ENCODE measurements around the gene CEP162.
A peak's percentile ranks its signal among the peaks of the same experiment; 100 is the strongest.
"Not testable (repeated sequence)": the region's sequence is repeated elsewhere in the genome, so short reads cannot be mapped to it uniquely, and the experiment has no call there.

Gene CEP162, protein sequence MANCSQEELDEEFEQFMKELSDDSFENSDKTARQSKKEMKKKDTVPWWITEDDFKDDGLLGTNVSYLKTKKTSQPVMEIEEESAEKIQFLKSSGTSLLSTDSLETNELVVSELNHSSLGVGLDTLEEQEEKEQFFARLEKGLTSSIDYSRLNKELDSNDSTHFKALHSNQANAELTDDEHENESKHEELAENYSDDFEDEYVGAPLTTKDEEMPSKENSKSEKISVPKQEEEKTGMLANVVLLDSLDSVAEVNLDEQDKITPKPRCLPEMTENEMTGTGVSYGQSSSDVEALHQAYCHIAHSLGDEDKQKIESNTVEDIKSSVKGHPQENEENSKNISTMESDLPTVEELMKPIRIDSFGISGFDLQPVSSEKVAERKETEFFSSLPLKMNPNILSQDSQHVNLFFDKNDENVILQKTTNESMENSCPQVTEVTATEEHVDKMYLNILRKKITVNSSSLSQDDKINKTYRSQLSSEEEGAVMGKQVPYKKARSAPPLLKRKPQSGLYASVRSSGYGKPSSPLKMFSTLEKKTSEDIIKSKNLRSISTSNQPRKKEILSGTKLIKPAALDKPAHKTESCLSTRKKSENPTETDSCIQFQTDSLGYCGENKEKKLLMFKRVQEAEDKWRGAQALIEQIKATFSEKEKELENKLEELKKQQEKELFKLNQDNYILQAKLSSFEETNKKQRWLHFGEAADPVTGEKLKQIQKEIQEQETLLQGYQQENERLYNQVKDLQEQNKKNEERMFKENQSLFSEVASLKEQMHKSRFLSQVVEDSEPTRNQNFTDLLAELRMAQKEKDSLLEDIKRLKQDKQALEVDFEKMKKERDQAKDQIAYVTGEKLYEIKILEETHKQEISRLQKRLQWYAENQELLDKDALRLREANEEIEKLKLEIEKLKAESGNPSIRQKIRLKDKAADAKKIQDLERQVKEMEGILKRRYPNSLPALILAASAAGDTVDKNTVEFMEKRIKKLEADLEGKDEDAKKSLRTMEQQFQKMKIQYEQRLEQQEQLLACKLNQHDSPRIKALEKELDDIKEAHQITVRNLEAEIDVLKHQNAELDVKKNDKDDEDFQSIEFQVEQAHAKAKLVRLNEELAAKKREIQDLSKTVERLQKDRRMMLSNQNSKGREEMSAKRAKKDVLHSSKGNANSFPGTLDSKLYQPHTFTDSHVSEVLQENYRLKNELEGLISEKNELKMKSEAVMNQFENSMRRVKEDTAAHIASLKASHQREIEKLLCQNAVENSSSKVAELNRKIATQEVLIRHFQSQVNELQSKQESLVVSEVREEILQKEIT (N-terminal part only)

DNA sequence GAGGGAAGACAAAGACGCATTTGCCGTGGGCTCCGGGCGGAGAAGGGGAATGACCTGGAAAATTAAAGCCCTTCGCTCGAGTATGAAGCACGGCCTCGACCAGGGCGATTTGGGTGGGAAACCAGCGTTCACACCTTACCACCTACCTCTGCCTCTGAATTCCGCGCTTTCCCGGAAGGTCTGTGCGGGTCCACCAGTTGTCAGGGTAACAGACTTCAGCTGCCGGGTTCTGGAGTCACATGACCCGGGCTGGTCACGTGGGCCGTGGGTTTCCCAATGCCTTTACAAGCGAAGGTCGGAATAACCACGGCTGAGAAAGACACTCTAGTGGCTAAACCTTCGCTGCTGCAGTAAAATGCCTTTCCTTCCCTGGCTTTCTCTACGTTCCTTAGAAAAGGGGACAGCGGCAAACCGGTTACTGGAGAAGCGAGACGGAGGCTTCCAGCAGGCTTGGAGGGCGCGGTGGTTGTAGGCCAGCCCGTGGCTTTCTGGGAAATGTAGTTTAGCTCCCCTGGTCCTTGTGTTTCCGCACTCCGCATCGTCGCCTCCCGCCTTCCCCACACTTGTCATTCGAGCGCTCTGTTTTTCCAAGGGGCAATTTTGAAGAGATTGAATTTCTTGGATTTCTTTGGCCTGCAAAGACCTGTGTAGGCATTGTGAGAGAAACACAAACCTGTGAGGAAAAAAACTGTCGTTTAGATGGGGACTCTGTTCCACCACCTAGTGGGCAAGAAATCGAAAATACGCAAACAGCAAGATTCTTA, at the start of gene CEP162:
Gene CEP162 (minus strand): TSS at position 210 of the 764 bp plus-strand sequence. CDS start 1,250 bp downstream, outside the sequence.
- DNase-seq (ENCODE audit: low read depth in 3 of 3) = peak; percentile 68 to 83 (median 76)

DNA sequence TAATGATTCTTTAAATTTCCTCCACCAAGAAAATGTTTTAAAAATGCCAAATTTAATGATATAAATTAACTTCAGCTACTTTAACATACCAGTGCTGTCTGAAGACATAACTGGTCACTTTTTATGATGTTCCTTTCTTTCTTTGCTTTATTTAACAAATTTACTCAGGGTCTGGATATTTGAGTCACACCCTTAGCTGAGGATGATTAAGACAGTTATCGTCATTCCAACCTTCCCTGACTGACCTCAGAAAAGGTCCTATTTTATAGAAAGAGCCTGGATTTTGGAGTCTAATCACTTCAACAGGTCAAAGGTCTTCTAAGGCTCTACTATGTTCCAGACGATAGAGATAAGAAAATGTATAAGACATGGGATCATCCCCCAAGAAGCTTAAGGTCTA, 47.4 kb upstream of the CEP162 start:
- no peak for DNase-seq (ENCODE audit: low read depth in 3 of 3)

DNA sequence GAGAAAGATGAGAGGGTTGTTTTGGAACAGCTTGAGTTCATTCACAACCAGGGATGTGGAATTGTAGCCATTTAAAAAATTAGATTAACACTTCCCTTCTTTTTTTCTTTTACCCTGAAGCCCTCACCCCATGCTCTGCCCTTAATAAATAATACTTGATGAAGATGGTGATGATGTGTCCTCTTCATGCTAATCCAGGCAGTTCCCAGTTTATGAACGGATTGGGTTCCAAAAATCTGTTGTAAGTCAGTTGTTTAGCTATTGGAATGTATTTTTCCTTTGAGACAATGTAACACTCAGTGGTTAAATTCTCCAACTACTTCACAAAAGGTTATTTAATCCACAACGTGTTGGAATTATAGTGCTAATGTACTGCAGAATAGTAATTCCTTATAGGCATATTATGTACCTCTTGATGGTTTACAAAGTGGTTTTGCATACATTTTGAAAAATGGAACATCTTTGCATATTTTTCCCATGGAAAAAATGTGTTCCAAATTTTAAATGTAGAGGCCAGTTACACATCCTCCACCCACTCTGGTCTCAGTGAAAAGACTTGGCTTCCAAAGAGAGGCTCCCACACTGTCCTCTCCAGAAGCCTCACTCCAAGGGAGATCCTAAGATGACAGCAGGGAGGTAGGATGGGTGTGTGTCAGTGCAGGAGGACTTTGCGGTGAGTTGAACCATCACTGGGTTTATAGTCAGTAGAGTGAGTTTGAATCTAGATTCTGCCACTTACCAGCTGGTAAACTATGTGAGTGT, 45.8 kb upstream of the CEP162 start:
- no peak for DNase-seq (ENCODE audit: low read depth in 3 of 3)

DNA sequence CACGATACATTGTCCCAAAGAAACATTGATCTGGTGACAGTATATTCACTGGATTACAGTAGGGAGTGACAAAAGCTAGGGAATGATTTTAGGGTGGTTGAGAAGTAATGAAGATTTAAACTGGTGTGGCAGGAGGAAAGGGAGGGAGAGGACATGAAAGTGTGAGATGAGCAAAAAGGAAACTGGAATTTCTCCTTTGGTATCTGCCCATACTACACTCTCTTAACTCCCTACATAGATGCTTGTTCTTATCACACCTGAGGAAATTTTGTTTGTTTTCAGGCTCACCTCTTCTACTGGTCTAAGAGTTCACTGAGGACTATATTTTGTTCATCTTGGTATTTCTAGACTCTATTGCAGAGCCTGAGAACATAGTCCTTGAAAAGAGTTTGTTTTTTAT, 44.9 kb upstream of the CEP162 start:
- no peak for DNase-seq (ENCODE audit: low read depth in 3 of 3)

DNA sequence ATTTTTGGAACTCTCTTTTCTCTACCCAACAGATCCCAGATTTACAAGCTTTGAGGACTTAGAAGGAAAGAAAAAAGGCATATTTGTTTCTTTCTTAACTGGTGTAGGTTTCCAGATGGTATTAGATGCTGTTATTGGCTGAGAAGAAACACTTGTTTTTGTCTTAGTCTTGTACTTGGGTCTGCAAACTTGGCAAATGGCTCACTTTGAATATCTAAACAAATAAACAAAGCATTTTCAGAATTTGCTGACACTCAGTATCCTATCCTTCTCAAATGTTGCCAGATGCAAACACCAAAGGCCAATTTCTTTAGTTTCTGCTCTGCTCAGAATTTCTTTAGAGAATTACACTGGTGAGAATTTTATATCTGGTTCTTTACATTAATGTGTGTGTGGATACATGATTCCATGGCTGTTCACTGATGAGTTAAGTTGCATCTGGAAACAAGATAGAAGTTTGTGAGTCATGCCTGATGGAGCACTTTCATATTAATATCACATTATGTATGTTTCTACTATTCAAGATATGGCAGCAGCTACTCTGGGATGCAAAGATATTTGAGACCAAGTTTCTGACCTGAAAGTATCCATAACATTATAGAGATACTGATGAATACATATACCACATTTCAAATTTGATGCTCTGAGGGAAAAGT, 43.7 kb upstream of the CEP162 start:
- no peak for DNase-seq (ENCODE audit: low read depth in 3 of 3)

DNA sequence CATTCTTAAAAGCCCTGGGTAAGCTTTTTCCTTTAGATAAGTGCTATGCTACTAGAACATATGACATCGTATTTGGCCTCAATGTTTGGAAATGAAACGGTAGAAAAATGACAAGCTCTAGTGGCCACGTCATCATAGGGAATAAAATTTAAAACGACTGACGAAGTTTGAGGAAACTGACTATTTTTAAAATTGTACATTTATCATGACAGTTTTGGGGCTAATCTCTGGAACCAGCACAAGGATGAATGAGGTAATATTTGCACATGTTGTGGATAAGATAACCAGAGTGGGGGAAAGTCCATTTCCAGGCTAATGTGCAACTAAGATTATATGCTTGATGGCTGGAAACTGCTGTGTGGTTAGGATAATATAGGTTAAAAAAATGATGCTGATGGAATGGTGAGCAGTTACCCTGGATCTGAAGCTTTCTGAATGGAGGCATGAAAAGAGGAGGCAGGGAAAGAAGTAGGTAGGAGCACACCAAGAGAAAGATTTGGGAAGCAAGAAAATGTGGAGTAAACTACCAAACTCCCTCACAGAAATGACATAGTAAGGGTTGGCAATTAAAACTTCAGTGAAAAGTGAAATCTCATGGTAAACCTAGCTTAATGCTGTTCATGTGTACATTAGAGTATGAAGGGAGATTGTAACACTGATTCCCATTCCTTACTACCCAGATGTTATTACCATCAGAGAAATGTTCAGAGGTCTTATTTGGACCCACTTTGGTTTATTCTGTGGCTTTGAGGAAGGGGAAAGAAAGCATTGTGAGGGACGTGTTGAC, 42.7 kb upstream of the CEP162 start:
- no peak for DNase-seq (ENCODE audit: low read depth in 3 of 3)

DNA sequence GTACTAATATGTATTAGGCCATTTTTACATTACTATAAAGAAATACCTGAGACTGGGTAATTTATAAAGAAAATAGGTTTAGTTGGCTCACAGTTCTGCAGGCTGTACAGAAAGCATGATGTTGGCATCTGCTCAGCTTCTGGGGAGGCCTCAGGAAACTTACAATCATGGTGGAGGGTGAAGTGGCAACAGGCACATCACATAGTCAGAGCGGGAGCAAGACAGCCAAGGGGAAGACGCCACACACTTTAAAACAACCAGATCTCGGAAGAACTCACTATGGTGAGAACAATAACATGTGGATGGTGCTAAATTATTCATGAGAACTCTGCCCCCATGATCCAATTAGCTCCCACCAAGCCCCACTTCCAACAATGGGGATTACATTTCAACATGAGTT, 41.3 kb upstream of the CEP162 start:
- no peak for DNase-seq (ENCODE audit: low read depth in 3 of 3)

DNA sequence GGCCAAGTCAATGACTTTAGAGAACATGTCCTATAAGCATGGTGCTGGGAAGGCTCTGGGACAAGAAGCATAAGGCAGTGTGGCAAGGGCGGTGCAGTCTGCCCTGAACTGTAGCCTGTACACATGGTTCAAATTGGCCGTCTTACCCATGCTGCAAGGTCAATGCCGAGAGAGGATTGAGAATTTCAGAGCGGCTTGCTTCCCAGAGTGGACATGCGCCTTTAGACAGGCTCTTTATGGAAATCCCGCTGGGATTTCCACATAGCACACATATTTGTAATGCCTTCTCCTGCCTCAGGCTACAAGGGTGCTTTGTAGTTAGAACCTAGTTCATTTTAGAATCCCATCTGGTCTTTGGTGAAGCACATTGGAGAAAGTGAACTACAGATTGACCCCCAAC, 36.1 kb upstream of the CEP162 start:
- no peak for DNase-seq (ENCODE audit: low read depth in 3 of 3)

DNA sequence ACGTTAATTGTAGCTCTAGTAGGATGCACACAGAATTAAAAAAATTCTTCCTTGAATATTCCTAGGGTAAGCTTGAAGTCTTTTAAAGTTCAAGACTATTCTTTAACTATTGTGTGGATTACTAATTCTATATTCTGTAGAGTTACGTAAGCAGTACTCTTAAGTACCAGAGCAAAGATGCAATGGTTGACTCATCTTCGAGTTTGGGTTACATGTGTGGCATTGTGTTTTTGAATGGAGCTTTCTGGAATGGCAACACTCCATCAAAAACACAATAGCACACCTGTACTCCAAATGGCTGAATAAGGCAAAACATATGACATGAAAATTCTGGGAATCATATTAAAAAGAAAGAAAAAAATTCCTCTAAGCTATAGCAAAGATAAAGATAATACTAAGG, 33.5 kb upstream of the CEP162 start:
- no peak for DNase-seq (ENCODE audit: low read depth in 3 of 3)

DNA sequence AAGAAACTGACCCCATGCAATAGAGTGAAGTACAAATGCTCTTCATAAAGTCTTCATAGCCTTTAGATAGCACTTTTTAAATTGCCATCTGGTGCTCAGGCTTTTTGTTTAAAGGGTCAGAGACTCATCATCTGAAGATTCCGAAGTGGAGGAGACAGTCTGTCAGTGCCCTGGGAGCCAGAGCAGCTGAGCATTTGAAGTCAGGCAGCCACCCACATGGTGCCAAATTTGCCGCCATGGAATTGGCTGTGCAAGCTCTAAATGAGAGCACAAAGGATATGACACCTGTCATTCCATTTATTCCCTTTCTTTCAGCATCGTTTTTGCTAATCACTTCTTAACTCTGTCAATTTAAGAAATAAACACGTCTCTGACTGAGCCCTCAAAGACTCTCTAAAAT, 32.8 kb upstream of the CEP162 start:
- no peak for DNase-seq (ENCODE audit: low read depth in 3 of 3)

DNA sequence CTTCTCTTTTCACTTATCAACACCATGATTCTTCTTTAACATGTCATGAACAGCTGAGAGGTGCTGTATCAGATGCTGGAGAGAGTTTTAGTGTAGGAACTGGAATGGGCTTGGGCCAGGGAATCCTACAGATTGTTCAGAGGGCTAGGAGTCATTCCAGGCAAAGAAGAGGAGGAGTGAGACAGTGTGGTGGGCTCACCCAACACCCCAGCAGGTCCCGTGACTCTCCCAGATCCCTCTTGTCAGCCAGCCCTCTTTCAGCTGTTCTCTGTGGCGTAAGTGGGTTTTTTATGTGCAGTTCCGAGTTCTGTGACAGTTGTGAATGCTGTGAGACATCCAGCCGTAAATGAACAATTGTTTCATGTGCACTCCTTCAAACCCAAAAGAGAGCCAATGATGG, 31.4 kb upstream of the CEP162 start:
- DNase-seq (ENCODE audit: low read depth in 3 of 3) = no peak

DNA sequence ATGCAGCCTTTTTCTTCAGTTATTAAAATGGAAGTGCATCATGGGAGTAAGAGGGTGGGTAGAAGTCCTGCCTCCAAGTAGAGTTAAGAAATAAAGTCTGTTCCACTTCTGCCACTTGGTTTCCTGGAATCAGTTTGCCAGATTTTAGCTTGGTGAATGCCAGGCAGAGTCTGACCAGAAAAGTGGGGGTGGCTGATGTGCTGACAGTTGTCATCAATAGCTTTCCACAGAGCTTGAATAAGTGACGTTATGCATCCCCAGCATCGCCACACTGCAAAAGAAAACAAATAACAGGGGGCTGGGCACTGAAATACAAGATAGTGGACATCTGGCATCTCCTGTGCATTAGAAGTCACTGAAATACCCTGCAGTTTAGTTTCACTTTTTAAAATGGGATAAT, 30.8 kb upstream of the CEP162 start:
- no peak for DNase-seq (ENCODE audit: low read depth in 3 of 3)

DNA sequence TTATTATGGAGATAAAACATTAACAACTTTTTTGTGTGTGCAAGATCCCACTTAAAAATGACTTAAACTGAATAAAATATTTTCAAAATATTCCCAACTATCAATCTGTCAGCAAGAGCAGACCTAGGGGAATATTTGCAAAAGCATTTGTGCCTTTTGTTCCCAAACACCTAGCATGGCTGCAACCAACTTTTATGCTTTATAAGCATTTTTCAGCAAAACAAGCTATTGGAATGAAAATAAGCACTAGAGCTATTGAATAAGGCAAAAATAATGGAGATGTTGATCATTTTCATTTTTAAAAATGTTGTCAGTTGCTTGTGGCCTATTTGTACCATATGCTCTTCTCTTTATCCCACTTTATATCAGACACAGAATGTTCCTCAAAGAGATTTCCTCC, 28.2 kb upstream of the CEP162 start:
- no peak for DNase-seq (ENCODE audit: low read depth in 3 of 3)

DNA sequence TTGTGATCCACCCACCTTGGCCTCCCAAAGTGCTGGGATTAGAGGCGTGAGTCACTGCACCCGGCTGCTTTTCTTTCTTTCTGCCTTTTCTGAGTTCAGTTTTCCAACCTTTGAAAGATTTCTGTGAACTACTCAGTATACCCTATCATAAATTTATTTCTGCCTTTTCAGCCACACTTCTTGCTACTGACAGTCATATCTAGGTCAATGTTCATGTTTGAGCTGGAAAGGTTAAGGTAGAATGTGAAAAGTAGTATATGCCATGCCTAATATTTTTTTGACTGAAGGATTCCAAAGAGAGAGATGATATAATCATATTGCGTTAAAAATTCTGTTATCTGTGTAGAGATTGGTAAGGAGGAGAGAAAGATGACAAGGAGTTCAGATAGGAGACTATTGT, 25.9 kb upstream of the CEP162 start:
- no peak for DNase-seq (ENCODE audit: low read depth in 3 of 3)

DNA sequence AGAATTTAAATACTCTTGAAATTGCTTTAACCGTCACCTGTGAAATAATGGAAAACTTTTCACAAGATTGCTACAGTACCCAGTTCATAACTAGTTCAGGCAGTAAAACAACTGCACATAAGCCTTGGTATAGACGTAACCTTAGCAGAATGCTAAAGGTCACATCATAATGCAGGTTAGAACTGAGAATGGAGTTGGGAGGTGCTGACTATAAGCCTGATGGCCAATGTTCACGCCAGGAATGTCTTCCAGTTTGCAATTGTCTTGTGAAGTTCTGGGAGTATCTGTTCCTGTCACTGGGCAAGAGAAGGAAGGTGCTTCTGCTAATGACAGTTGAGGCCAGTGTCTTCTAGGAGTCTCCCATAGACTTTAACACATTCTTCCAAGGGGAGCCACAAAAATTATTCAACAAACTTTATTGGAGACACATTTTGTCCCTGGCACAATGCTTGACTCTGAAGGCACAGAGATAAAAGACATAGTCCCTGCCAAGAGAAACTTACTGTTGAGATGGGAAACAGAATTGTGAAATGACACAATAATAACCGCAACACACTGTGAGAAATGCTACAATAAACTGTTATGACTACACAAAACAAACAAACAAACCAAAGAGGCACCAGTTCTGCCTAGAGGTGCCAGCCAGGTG, 24.6 kb upstream of the CEP162 start:
- DNase-seq (ENCODE audit: low read depth in 3 of 3) = no peak

DNA sequence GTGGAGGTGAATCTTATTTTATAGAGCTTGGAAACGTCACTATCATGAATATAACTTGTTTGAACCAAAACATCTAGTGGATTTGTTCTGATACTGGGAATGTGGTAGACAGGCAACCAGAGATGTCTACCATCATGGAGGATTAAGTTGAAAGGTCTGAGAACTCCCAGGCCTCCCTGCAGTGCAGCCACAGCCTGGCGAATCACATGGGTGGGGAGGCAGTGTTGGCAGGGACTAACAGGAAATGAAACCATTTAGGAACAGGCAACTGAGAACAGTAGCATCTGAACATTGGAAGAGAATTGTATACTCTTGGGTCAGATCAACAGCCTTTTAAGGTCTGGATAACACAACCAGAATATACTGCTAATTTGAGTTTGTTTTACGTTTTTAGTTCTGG, 22.3 kb upstream of the CEP162 start:
- DNase-seq (ENCODE audit: low read depth in 3 of 3) = no peak

DNA sequence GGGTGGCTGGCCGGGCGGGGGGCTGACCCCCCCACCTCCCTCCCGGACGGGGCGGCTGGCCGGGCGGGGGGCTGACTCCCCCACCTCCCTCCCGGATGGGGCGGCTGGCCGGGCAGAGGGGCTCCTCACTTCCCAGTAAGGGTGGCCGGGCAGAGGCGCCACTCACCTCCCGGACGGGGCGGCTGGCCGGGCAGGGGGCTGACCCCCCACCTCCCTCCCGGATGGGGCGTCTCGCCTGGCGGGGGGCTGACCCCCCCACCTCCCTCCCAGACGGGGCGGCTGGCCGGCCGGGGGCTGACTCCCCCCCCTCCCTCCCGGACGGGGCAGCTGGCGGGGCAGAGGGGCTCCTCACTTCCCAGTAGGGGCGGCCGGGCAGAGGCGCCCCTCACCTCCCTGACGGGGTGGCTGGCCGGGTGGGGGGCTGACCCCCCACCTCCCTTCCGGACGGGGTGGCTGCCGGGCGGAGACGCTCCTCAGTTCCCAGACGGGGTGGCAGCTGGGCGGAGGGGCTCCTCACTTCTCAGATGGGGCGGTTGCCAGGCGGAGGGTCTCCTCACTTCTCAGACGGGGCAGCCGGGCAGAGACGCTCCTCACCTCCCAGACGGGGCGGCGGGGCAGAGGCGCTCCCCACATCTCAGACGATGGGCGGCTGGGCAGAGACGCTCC, 17.1 kb upstream of the CEP162 start:
- not testable (repeated sequence) for DNase-seq (ENCODE audit: low read depth in 3 of 3)

DNA sequence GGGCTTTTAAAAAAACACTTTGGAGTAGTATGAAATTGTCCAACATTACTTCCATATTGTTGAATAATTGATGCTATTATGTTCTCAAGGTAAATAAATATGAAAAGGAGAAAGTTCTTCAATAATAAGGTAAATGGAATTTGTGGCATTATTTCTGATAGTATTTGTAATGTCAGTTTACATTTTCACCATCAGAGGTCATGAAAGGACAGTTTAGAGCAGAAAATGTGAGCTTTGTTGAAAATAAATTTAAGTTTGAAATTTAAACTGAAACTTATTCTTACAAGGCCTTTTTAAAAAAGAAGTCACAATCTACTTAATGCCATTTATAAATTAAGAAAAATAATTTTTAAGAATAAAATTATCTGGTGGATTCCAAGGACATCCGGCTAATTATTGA, 15.8 kb upstream of the CEP162 start:
- DNase-seq (ENCODE audit: low read depth in 3 of 3) = no peak

Data from stimulated activated CD4-positive, alpha-beta T cell treated with anti-CD3 and anti-CD28 coated beads, TNF-alpha, amount 100 ng/mL, for 48 hours (primary cell).